Loucy (cell line): ENCODE measurements around the gene FUOM.

ENCODE experiments used
- H2AFZ ChIP-seq: fragments of 200-600 bp; sonication (generic); 2 replicates; pipeline ENCODE4 v1.6.0; 2016; ENCODE audit warnings: antibody characterized with exemption, mild to moderate bottlenecking, low read length, moderate library complexity
- H3F3A ChIP-seq: fragments of 200-600 bp; 2 replicates; pipeline ENCODE4 v1.6.0; 2016; ENCODE audit warnings: antibody characterized with exemption, low read depth, mild to moderate bottlenecking
- H3K27me3 ChIP-seq: fragments of 200-600 bp; sonication (generic); 2 replicates; pipeline ENCODE4 v1.6.1; 2014; ENCODE audit warnings: low read length, mild to moderate bottlenecking; ENCODE audit not compliant: insufficient read depth, poor library complexity, severe bottlenecking
- H3K36me3 ChIP-seq: fragments of 200-600 bp; sonication (generic); 2 replicates; pipeline ENCODE4 v1.6.1; 2016; ENCODE audit warnings: low read length; ENCODE audit not compliant: insufficient read depth
- H3K4me1 ChIP-seq: fragments of 200-600 bp; sonication (generic); 2 replicates; pipeline ENCODE4 v1.5.1; 2014; ENCODE audit warnings: low read length, mild to moderate bottlenecking; ENCODE audit not compliant: insufficient read depth, poor library complexity, severe bottlenecking
- H3K4me2 ChIP-seq: fragments of 200-600 bp; sonication (generic); 2 replicates; pipeline ENCODE4 v1.6.0; 2014; ENCODE audit warnings: antibody characterized with exemption, low read length, low read depth, mild to moderate bottlenecking; ENCODE audit not compliant: poor library complexity, severe bottlenecking
- H3K4me3 ChIP-seq: fragments of 200-600 bp; sonication (generic); 2 replicates; pipeline ENCODE4 v1.5.1; 2014; ENCODE audit warnings: low read length, mild to moderate bottlenecking, mixed read lengths; ENCODE audit not compliant: poor library complexity, severe bottlenecking
- H3K79me2 ChIP-seq: fragments of 200-600 bp; sonication (generic); 2 replicates; pipeline ENCODE4 v1.6.1; 2014; ENCODE audit warnings: low read length; ENCODE audit not compliant: insufficient read depth
- H3K9ac ChIP-seq: fragments of 200-600 bp; sonication (generic); 2 replicates; pipeline ENCODE4 v1.6.0; 2014; ENCODE audit warnings: mild to moderate bottlenecking, low read depth, low read length, moderate library complexity; ENCODE audit not compliant: poor library complexity, severe bottlenecking
- H3K9me2 ChIP-seq: fragments of 200-600 bp; sonication (generic); replicated peaks from 2 replicates; pipeline ENCODE4 v1.6.1; 2016; ENCODE audit warnings: low read depth, low read length, mixed read lengths
- H3K9me3 ChIP-seq: fragments of 200-600 bp; sonication (generic); 2 replicates; pipeline ENCODE4 v1.6.1; 2014; ENCODE audit warnings: mild to moderate bottlenecking, antibody characterized with exemption, low read length, low read depth; ENCODE audit not compliant: insufficient read depth
- H4K20me1 ChIP-seq: fragments of 200-600 bp; sonication (generic); 2 replicates; pipeline ENCODE4 v1.6.0; 2014; ENCODE audit warnings: antibody characterized with exemption, low read length, mild to moderate bottlenecking; ENCODE audit not compliant: insufficient read depth, poor library complexity, severe bottlenecking
- EZH2phosphoT487 ChIP-seq: fragments of 200-600 bp; IDR thresholded peaks from 2 replicates; pipeline ENCODE4 v1.6.1; 2018; ENCODE audit warnings: antibody characterized with exemption, mild to moderate bottlenecking, moderate library complexity, borderline replicate concordance
- TF ChIP-seq, protein P1 (sequence below): fragments of 200-600 bp; sonication (generic); conservative IDR thresholded peaks from 2 replicates; pipeline ENCODE4 v1.5.1; 2014; ENCODE audit warnings: mild to moderate bottlenecking, antibody characterized with exemption, low read length

FUOM gene

DNA sequence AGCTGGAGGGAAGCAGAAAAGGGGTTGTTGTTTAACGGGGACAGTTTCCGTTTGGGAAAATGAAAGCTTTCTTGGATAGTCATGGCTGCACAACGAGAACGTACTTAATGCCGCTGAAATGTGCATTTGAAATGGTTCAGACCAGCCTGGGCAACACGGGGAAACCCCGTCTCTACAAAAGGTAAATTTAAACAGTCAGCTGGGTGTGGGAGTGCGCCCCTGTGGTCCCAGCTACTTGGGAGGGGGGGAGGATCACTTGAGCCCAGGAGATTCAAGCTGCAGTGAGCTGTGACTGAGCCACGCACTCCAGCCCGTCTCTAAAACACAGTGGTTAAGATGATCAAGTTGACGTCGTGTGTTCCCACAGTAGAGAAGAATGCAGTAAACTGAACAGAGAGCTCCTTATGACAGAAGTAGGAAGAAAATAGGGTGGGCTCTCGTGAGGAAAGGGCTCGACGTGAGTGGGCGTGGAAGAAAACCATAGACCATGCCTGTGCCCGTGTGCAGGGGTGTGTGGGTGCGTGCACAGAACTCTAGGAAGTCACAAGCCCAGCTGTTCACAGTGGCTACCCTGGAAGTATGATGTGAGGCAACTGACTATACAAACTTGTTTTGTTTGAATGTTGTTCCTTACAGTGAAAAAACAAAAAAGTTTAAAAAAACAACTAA lies 4.1 kb upstream of the FUOM start:
- Histone ChIP-seq H3K9me3 (no peaks in the 10 kb centered on the region), H3K9ac (no peak overlapping the region), H3K4me3 (no peak overlapping the region), H4K20me1 (no peaks in the 10 kb centered on the region), H3K36me3 (peaks cover 14% of the 10 kb centered on the region; the same call in 1 of the 2 replicates), H3K4me2 (no peak overlapping the region), H3K27me3 (no peaks in the 10 kb centered on the region), H3K79me2 (no peaks in the 10 kb centered on the region), H3K9me2 (no peaks in the 10 kb centered on the region), H3K4me1 (no peaks in the 10 kb centered on the region), H3F3A (peaks cover 3% of the 10 kb centered on the region; the same call in 1 of the 2 replicates), H2AFZ (no peak overlapping the region)
- TF ChIP-seq, protein P1, sequence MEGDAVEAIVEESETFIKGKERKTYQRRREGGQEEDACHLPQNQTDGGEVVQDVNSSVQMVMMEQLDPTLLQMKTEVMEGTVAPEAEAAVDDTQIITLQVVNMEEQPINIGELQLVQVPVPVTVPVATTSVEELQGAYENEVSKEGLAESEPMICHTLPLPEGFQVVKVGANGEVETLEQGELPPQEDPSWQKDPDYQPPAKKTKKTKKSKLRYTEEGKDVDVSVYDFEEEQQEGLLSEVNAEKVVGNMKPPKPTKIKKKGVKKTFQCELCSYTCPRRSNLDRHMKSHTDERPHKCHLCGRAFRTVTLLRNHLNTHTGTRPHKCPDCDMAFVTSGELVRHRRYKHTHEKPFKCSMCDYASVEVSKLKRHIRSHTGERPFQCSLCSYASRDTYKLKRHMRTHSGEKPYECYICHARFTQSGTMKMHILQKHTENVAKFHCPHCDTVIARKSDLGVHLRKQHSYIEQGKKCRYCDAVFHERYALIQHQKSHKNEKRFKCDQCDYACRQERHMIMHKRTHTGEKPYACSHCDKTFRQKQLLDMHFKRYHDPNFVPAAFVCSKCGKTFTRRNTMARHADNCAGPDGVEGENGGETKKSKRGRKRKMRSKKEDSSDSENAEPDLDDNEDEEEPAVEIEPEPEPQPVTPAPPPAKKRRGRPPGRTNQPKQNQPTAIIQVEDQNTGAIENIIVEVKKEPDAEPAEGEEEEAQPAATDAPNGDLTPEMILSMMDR = no peak
- TF ChIP-seq EZH2phosphoT487 = no peak

DNA sequence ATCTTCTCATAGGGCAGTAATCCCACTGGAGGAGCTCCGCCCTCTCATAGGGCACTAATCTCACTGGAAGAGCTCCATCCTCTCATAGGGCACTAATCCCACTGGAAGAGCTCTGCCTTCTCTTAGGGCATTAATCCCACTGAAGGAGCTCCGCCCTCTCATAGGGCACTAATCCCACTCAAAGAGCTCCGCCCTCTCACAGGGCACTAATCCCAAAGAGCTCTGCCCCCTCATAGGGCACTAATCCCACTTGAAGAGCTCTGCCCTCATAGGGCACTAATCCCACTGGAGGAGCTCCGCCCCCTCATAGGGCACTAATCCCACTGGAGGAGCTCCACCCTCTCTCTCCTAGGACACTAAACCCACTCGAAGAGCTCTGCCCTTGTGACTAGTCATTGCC lies 3.4 kb upstream of the FUOM start:
- H4K20me1 ChIP-seq = no peaks in the 10 kb centered on the region
- no peak overlapping the region for H2AFZ ChIP-seq
- no peak overlapping the region for H3K4me2 ChIP-seq
- H3K9ac ChIP-seq = no peak overlapping the region
- no peaks in the 10 kb centered on the region for H3K9me2 ChIP-seq
- TF ChIP-seq EZH2phosphoT487 = no peak
- TF ChIP-seq, protein P1 = no peak
- H3K4me1 ChIP-seq = no peaks in the 10 kb centered on the region
- H3K79me2 ChIP-seq = no peaks in the 10 kb centered on the region
- H3K36me3 ChIP-seq = peaks cover 14% of the 10 kb centered on the region; the same call in 1 of the 2 replicates
- no peaks in the 10 kb centered on the region for H3K9me3 ChIP-seq
- no peaks in the 10 kb centered on the region for H3K27me3 ChIP-seq
- H3K4me3 ChIP-seq = no peak overlapping the region
- H3F3A ChIP-seq = peaks cover 3% of the 10 kb centered on the region; the same call in 1 of the 2 replicates

DNA sequence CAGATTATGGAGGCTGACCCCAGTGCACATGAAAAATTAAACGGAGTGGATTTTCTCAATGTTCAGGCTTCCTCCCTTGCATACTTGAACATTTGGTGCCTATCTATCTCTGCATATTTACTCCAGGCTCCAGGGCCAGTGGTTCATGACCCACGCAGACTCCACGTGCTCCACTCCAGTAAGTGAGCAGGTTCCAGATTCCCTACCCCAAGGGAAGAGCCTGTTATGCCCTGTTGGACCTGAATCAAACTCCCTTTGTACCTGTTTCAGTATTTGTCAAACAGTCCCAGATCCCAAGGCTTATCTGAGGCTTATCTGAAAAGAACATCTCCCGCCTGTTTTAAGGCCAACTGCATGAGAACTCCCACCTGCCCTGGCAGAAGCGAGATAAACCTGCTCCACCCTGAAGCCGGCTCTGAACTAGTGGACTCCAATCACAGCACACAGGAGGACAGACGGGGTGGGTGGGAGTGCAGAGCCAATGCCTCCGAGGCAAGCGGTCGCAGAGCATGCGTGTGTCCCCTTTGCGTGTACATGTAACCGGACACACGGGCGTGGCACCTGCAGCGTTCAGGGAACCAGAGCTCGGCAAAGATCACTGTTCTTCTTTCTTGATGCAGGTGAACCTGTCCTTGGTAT lies 2.3 kb upstream of the FUOM start:
- Histone ChIP-seq H3K27me3 (no peaks in the 10 kb centered on the region), H3F3A (peaks cover 3% of the 10 kb centered on the region; the same call in 1 of the 2 replicates), H4K20me1 (no peaks in the 10 kb centered on the region), H3K4me3 (no peak overlapping the region), H3K36me3 (peaks cover 14% of the 10 kb centered on the region; the same call in 1 of the 2 replicates), H3K4me2 (no peak overlapping the region), H3K4me1 (no peaks in the 10 kb centered on the region), H3K9me3 (no peaks in the 10 kb centered on the region), H2AFZ (no peak overlapping the region), H3K9ac (no peak overlapping the region), H3K79me2 (no peaks in the 10 kb centered on the region), H3K9me2 (no peaks in the 10 kb centered on the region)
- TF ChIP-seq EZH2phosphoT487 = no peak
- TF ChIP-seq, protein P1 = no peak
